CD14-positive monocyte (primary cell): Measurements from ENCODE around the gene GOLGA7B. TPM values are rescaled to one million over a fixed set of nuclear protein-coding genes. Genes with fewer than 3 reads are reported as not detected.

Experiments used
- DNase-seq, 3 donors: peaks; one replicate each; pipeline ENCODE4 v3.0.0-alpha.2; 2011 to 2022
- H2AFZ ChIP-seq: 2 replicates; pipeline ENCODE4 v1.6.0; 2012; ENCODE audit warnings: mild to moderate bottlenecking, low read depth, low read length, inconsistent platforms; ENCODE audit not compliant: insufficient read depth, poor library complexity, severe bottlenecking
- H3K27ac ChIP-seq, 2 donors: 1 replicate in 1 of 2; 2 replicates in 1 of 2; pipeline ENCODE4 v1.5.1; 2012 to 2013; ENCODE audit warnings: low read length in 2 of 2, control low read depth in 1 of 2, inconsistent platforms in 1 of 2, low read depth in 1 of 2, mild to moderate bottlenecking in 1 of 2
- H3K27me3 ChIP-seq, 2 donors: one replicate each; pipeline versions ENCODE4 v1.6.0 to v1.6.1; 2011 to 2013; ENCODE audit warnings: low read length in 2 of 2; ENCODE audit not compliant: control insufficient read depth in 2 of 2, insufficient read depth in 2 of 2
- H3K36me3 ChIP-seq, 2 donors: replicated peaks in 1 of 2; 1 replicate in 1 of 2; 2 replicates in 1 of 2; pipeline versions ENCODE4 v1.5.1 to v1.6.1; 2012 to 2013; ENCODE audit warnings: low read length in 2 of 2, control low read depth in 1 of 2, inconsistent platforms in 1 of 2, mild to moderate bottlenecking in 1 of 2; ENCODE audit not compliant: insufficient read depth in 2 of 2, control insufficient read depth in 1 of 2
- H3K4me1 ChIP-seq, 2 donors: 1 replicate in 1 of 2; 2 replicates in 1 of 2; pipeline versions ENCODE4 v1.5.1 to v1.6.1; 2012 to 2013; ENCODE audit warnings: low read length in 2 of 2, control low read depth in 1 of 2, inconsistent platforms in 1 of 2, mild to moderate bottlenecking in 1 of 2, moderate library complexity in 1 of 2; ENCODE audit not compliant: insufficient read depth in 2 of 2, control insufficient read depth in 1 of 2
- H3K4me2 ChIP-seq: replicated peaks from 2 replicates; pipeline ENCODE3; 2012; ENCODE audit warnings: low read length, moderate library complexity, mild to moderate bottlenecking; ENCODE audit not compliant: poor library complexity, severe bottlenecking; ENCODE audit errors: extremely low read depth
- H3K4me3 ChIP-seq, 3 experiments: fragments of 200-600 bp in 1 of 3; sonication (generic) in 1 of 3; replicated peaks in 1 of 3; 1 replicate in 2 of 3; 2 replicates in 1 of 3; pipeline ENCODE4 v1.5.1; 2011 to 2013; ENCODE audit warnings: low read length in 3 of 3, mild to moderate bottlenecking in 3 of 3, control low read depth in 2 of 3, low read depth in 2 of 3, inconsistent platforms in 1 of 3, moderate library complexity in 1 of 3
- H3K79me2 ChIP-seq: 2 replicates; pipeline ENCODE4 v1.6.0; 2012; ENCODE audit warnings: mild to moderate bottlenecking, control low read depth, inconsistent platforms, low read length, moderate library complexity; ENCODE audit not compliant: insufficient read depth
- H3K9ac ChIP-seq: 2 replicates; pipeline ENCODE4 v1.6.0; 2017; ENCODE audit warnings: low read length, mild to moderate bottlenecking; ENCODE audit not compliant: insufficient read depth, poor library complexity, severe bottlenecking
- H3K9me3 ChIP-seq, 2 donors: replicated peaks in 1 of 2; 1 replicate in 1 of 2; 2 replicates in 1 of 2; pipeline versions ENCODE4 v1.5.1 to v1.6.1; 2012 to 2013; ENCODE audit warnings: low read length in 2 of 2, control low read depth in 1 of 2; ENCODE audit not compliant: control insufficient read depth in 1 of 2, insufficient read depth in 1 of 2
- H4K20me1 ChIP-seq: 2 replicates; pipeline ENCODE4 v1.6.0; 2012; ENCODE audit warnings: mild to moderate bottlenecking, low read length, control low read depth, moderate library complexity; ENCODE audit not compliant: insufficient read depth
- H3K27ac Mint-ChIP-seq, 7 donors: one replicate each; pipeline ENCODE4 v1.8.0; 2020; ENCODE audit warnings: mild to moderate bottlenecking in 7 of 7, mixed read lengths in 7 of 7, moderate library complexity in 6 of 7, inconsistent platforms in 2 of 7
- H3K27me3 Mint-ChIP-seq, 3 donors: one replicate each; pipeline ENCODE4 v1.8.0; 2021 to 2022; ENCODE audit warnings: low read depth in 3 of 3, mild to moderate bottlenecking in 3 of 3, mixed read lengths in 3 of 3, moderate library complexity in 3 of 3, inconsistent platforms in 1 of 3
- H3K36me3 Mint-ChIP-seq, 2 donors: one replicate each; pipeline ENCODE4 v1.8.0; 2020; ENCODE audit warnings: mixed read lengths in 2 of 2, inconsistent platforms in 1 of 2, mild to moderate bottlenecking in 1 of 2
- H3K4me1 Mint-ChIP-seq: one replicate; pipeline ENCODE4 v1.8.0; 2020; ENCODE audit warnings: mild to moderate bottlenecking, mixed read lengths
- H3K4me3 Mint-ChIP-seq, 2 donors: one replicate each; pipeline ENCODE4 v1.8.0; 2020; ENCODE audit warnings: mild to moderate bottlenecking in 2 of 2, mixed read lengths in 2 of 2, moderate library complexity in 1 of 2
- H3K9me3 Mint-ChIP-seq, 7 donors: one replicate each; pipeline ENCODE4 v1.8.0; 2020 to 2022; ENCODE audit warnings: mixed read lengths in 7 of 7, mild to moderate bottlenecking in 6 of 7, moderate library complexity in 6 of 7, inconsistent platforms in 2 of 7
- CTCF ChIP-seq: fragments of 200-600 bp; IDR thresholded peaks from one replicate; pipeline ENCODE4 v1.8.0; 2022; ENCODE audit warnings: antibody characterized with exemption, mild to moderate bottlenecking
- WGBS: methylation state at CpG from one replicate; pipeline ENCODE4 v1.1.5; 2013; ENCODE audit warnings: missing lambda C conversion rate; ENCODE audit not compliant: insufficient coverage; 5-methylcytosine and 5-hydroxymethylcytosine counted together
- intact Hi-C, 2 donors: fragments of 100-400 bp; cut with micrococcal nuclease; formaldehyde crosslinking; loops; one replicate each; pipeline versions ENCODE4 v1.15.0 to v1.15.1; 2023
- polyA plus RNA-seq, 3 donors: library from polyadenylated mRNA; depleted of rRNA in 1 of 3; unstranded in 2 of 3; stranded (reverse) in 1 of 3; fragments of 300-500 nt in 2 of 3; fragments of >200 nt in 1 of 3; fragmentation: Illumina TruSeq in 2 of 3; gene quantifications; 1 replicate in 2 of 3; 2 replicates in 1 of 3; pipeline ENCODE4 v1.2.3, GENCODE V29; 2012 to 2021

Gene GOLGA7B
- polyA plus RNA-seq, 3 donors = 0.03 TPM; not detected in 2

- peaks cover 0 to 5% (median 0%) of the 10 kb centered on the region in 7 donors for H3K9me3 Mint-ChIP-seq
- H3K36me3 Mint-ChIP-seq = no peaks in the 10 kb centered on the region
- no peak overlapping the region for H3K4me2 ChIP-seq
- no peak overlapping the region for H2AFZ ChIP-seq
- no peaks in the 10 kb centered on the region for H3K36me3 ChIP-seq
- intact Hi-C loops = no loop called here
- peaks cover 6 to 20% (median 17%) of the 10 kb centered on the region in 3 donors for H3K27me3 Mint-ChIP-seq
- no peaks in the 10 kb centered on the region for H3K9me3 ChIP-seq
- H3K27ac ChIP-seq = no peak overlapping the region
- peaks cover 0 to 2% of the 10 kb centered on the region in 2 donors for H3K27me3 ChIP-seq
- H3K4me1 ChIP-seq = no peaks in the 10 kb centered on the region
- no peak overlapping the region for H3K27ac Mint-ChIP-seq
- H3K79me2 ChIP-seq = no peaks in the 10 kb centered on the region
- DNase-seq = no peak
- no peaks in the 10 kb centered on the region for H4K20me1 ChIP-seq
- H3K4me3 ChIP-seq = no peak overlapping the region
- WGBS = 77% methylated on average over 3 of the region's 4 CpGs
- peaks cover 6% of the 10 kb centered on the region for H3K4me1 Mint-ChIP-seq
- H3K9ac ChIP-seq = no peak overlapping the region
- no peak for TF ChIP-seq CTCF
- no peak overlapping the region for H3K4me3 Mint-ChIP-seq
These were observed 71.2 kb downstream of the GOLGA7B start for GRCh38 chr10:97920865-97921264.

Other genes starting within 250 kb of the GOLGA7B start
- not detected for gene MORN4, start 216.3 kb upstream of the GOLGA7B start, polyA plus RNA-seq
- gene PI4K2A, start 209.2 kb upstream of the GOLGA7B start, polyA plus RNA-seq = 10 to 100 TPM in 1 of 3 donors, 1 to 10 TPM in 2; 5.8 to 16.4 (median 6.7) TPM
- 10 to 100 TPM in 1 of 3 donors, 1 to 10 TPM in 2; 2.0 to 11.2 (median 2.9) TPM for gene AVPI1, start 162.6 kb upstream of the GOLGA7B start, polyA plus RNA-seq
- 10 to 100 TPM in 1 of 3 donors, 1 to 10 TPM in 2; 3.7 to 28.0 (median 9.2) TPM for gene MARVELD1, start 136.1 kb upstream of the GOLGA7B start, polyA plus RNA-seq
- 10 to 100 TPM in 1 of 3 donors, 1 to 10 TPM in 2; 6.2 to 31.1 (median 9.7) TPM for gene ZFYVE27, start 112.7 kb upstream of the GOLGA7B start, polyA plus RNA-seq
- not detected for gene SFRP5, start 77.8 kb upstream of the GOLGA7B start, polyA plus RNA-seq
- gene CRTAC1, start 180.8 kb downstream of the GOLGA7B start, polyA plus RNA-seq = not detected